IPS DF 19.7 (cell line): ENCODE results near the gene ZNRF2.
"Not testable (repeated sequence)": the region's sequence is repeated elsewhere in the genome, so short reads cannot be mapped to it uniquely, and the experiment has no call there.

ENCODE experiments used
- DNase-seq: peaks from one replicate; pipeline ENCODE4 v3.0.0-alpha.2; 2013; ENCODE audit warnings: low read depth, low spot score

The ZNRF2 gene

GRCh38 chr7:30353932-30354607 is 69.7 kb downstream of the ZNRF2 start:
- DNase-seq: no peak

GRCh38 chr7:30354791-30355190 is 70.4 kb downstream of the ZNRF2 start:
- no peak for DNase-seq

- no peak for DNase-seq
Observed at GRCh38 chr7:30359957-30360356, 75.6 kb downstream of the ZNRF2 start.

- DNase-seq: no peak
Observed at GRCh38 chr7:30363778-30364563, 79.6 kb downstream of the ZNRF2 start.

- DNase-seq: no peak
Observed at GRCh38 chr7:30364773-30365172, 80.4 kb downstream of the ZNRF2 start.

- no peak for DNase-seq
Observed at GRCh38 chr7:30365621-30366020, 81.2 kb downstream of the ZNRF2 start.

- DNase-seq: no peak
Observed at GRCh38 chr7:30366606-30367005, 82.2 kb downstream of the ZNRF2 start.

- DNase-seq: no peak
Observed at GRCh38 chr7:30367561-30367960, 83.2 kb downstream of the ZNRF2 start.

GRCh38 chr7:30369879-30370278 is 85.5 kb downstream of the ZNRF2 start:
- DNase-seq: no peak

GRCh38 chr7:30371321-30371720 is 86.9 kb downstream of the ZNRF2 start:
- DNase-seq: no peak

- DNase-seq: no peak
Observed at GRCh38 chr7:30378275-30378674, 93.9 kb downstream of the ZNRF2 start.

GRCh38 chr7:30379131-30379530 is 94.7 kb downstream of the ZNRF2 start:
- DNase-seq: no peak

GRCh38 chr7:30379741-30380140 is 95.3 kb downstream of the ZNRF2 start:
- no peak for DNase-seq

GRCh38 chr7:30380294-30380693 is 95.9 kb downstream of the ZNRF2 start:
- DNase-seq: no peak

- not testable (repeated sequence) for DNase-seq
Observed at GRCh38 chr7:30380824-30381223, 96.4 kb downstream of the ZNRF2 start.

GRCh38 chr7:30382607-30383006 is 98.2 kb downstream of the ZNRF2 start:
- no peak for DNase-seq

- no peak for DNase-seq
Observed at GRCh38 chr7:30389791-30390190, 105.4 kb downstream of the ZNRF2 start.

GRCh38 chr7:30390736-30391636 is 106.6 kb downstream of the ZNRF2 start:
- no peak for DNase-seq

GRCh38 chr7:30391806-30392205 is 107.4 kb downstream of the ZNRF2 start:
- no peak for DNase-seq

GRCh38 chr7:30395676-30396075 is 111.3 kb downstream of the ZNRF2 start:
- DNase-seq: no peak

- no peak for DNase-seq
Observed at GRCh38 chr7:30396389-30396788, 112.0 kb downstream of the ZNRF2 start.

- DNase-seq: no peak
Observed at GRCh38 chr7:30403477-30403876, 119.1 kb downstream of the ZNRF2 start.
